Measurements from ENCODE around the gene FOXG1.

Gene FOXG1

GRCh38 chr14:28767853-28768741 is 1.5 kb downstream of the FOXG1 start:
- CTCF ChIA-PET = no interaction called here
- no peak for TF ChIP-seq CTCF (IDR thresholded peaks at IDR 0.05; ENCODE audit: insufficient read depth, low read length, missing control alignments)
- POLR2A ChIA-PET = no interaction called here
- DNase-seq (ENCODE audit: low read depth, low spot score) = no peak
- no peak overlapping the region; the same call in 1 of the 2 replicates for H3K4me3 ChIP-seq (ENCODE audit: low read depth, low read length)

- ChIA-PET POLR2A (no interaction called here), CTCF (interaction anchor here (0.9 to 1.0 kb wide), 2 partner anchors 11 to 16 kb away, joined by 3 to 5 read pairs; no protein-coding TSS in a partner anchor)
- TF ChIP-seq CTCF (IDR thresholded peaks at IDR 0.05; ENCODE audit: insufficient read depth, low read length, missing control alignments) = no peak
- H3K4me3 ChIP-seq (ENCODE audit: low read depth, low read length) = no peak overlapping the region
- no peak for DNase-seq (ENCODE audit: low read depth, low spot score)
Observed at GRCh38 chr14:28769276-28769880, 2.8 kb downstream of the FOXG1 start.

- DNase-seq (ENCODE audit: low read depth, low spot score) = no peak
- ChIA-PET CTCF (interaction anchor here (0.9 to 1.0 kb wide), 2 partner anchors 12 to 17 kb away, joined by 3 to 5 read pairs; no protein-coding TSS in a partner anchor), POLR2A (no interaction called here)
- TF ChIP-seq CTCF (IDR thresholded peaks at IDR 0.05; ENCODE audit: insufficient read depth, low read length, missing control alignments) = no peak
- no peak overlapping the region for H3K4me3 ChIP-seq (ENCODE audit: low read depth, low read length)
Observed at GRCh38 chr14:28770061-28770460, 3.5 kb downstream of the FOXG1 start.

GRCh38 chr14:28770630-28771029 is 4.0 kb downstream of the FOXG1 start:
- DNase-seq (ENCODE audit: low read depth, low spot score) = no peak
- POLR2A ChIA-PET = no interaction called here
- no peak for TF ChIP-seq CTCF (IDR thresholded peaks at IDR 0.05; ENCODE audit: insufficient read depth, low read length, missing control alignments)
- CTCF ChIA-PET = no interaction called here
- H3K4me3 ChIP-seq (ENCODE audit: low read depth, low read length) = no peak overlapping the region

- DNase-seq (ENCODE audit: low read depth, low spot score) = no peak
- CTCF ChIA-PET = no interaction called here
- POLR2A ChIA-PET = no interaction called here
- no peak overlapping the region for H3K4me3 ChIP-seq (ENCODE audit: low read depth, low read length)
- no peak for TF ChIP-seq CTCF (IDR thresholded peaks at IDR 0.05; ENCODE audit: insufficient read depth, low read length, missing control alignments)
Observed at GRCh38 chr14:28771168-28771567, 4.6 kb downstream of the FOXG1 start.

GRCh38 chr14:28772613-28773012 is 6.0 kb downstream of the FOXG1 start:
- no peak for TF ChIP-seq CTCF (IDR thresholded peaks at IDR 0.05; ENCODE audit: insufficient read depth, low read length, missing control alignments)
- ChIA-PET CTCF (interaction anchor here (1.3 to 2.2 kb wide), 2 partner anchors 8 to 15 kb away, joined by 3 to 6 read pairs; no protein-coding TSS in a partner anchor), POLR2A (no interaction called here)
- H3K4me3 ChIP-seq (ENCODE audit: low read depth, low read length) = no peak overlapping the region
- DNase-seq (ENCODE audit: low read depth, low spot score) = no peak
